K562 (cell line): Measurements from ENCODE around the gene USP5.
"Not testable (repeated sequence)": the region's sequence is repeated elsewhere in the genome, so short reads cannot be mapped to it uniquely, and the experiment has no call there.

Source experiments
- BACH1 ChIP-seq: fragments of 200-800 bp; sonication (Bioruptor generic); IDR thresholded peaks from 2 replicates; pipeline ENCODE4 v1.6.1; 2016; ENCODE audit warnings: missing genetic modification characterization, missing compliant biosample characterization
- CBFB ChIP-seq: sonication (generic); formaldehyde crosslinking; IDR thresholded peaks from 2 replicates; pipeline ENCODE4 v1.4.0; 2020; ENCODE audit warnings: mild to moderate bottlenecking, missing genetic modification reagents
- CREM ChIP-seq: IDR thresholded peaks from 2 replicates; pipeline ENCODE4 v1.6.1; 2014; ENCODE audit warnings: antibody characterized with exemption, low read depth
- CTCF ChIP-seq, 3 experiments: IDR thresholded peaks in 2 of 3; conservative IDR thresholded peaks in 1 of 3; 2 replicates each; pipeline ENCODE4 v1.5.1; 2011 to 2012; ENCODE audit warnings: low read length in 3 of 3, mild to moderate bottlenecking in 3 of 3, control low read depth in 2 of 3, improper control_type of control experiment in 1 of 3, inconsistent platforms in 1 of 3, low read depth in 1 of 3, mixed read lengths in 1 of 3, moderate library complexity in 1 of 3; ENCODE audit not compliant: insufficient read depth in 2 of 3
- EGR1 ChIP-seq: fragments of 450-650 bp; conservative IDR thresholded peaks from 2 replicates; pipeline ENCODE4 v1.6.1; 2017; ENCODE audit warnings: mild to moderate bottlenecking
- RAD21 ChIP-seq, 2 experiments: fragments of 250-450 bp in 1 of 2; fragments of 450-650 bp in 1 of 2; sonication (Bioruptor Pico) in 1 of 2; formaldehyde crosslinking in 1 of 2; IDR thresholded peaks in 1 of 2; conservative IDR thresholded peaks in 1 of 2; 2 replicates each; pipeline versions ENCODE4 v1.4.0 to v1.8.0; 2020 to 2022; ENCODE audit warnings: mild to moderate bottlenecking in 2 of 2, moderate library complexity in 1 of 2
- RCOR1 ChIP-seq, 2 experiments: IDR thresholded peaks; 2 replicates each; pipeline ENCODE4 v1.6.1; 2012; ENCODE audit warnings: low read depth in 2 of 2, low read length in 2 of 2, borderline replicate concordance in 1 of 2, improper control_type of control experiment in 1 of 2
- TAF1 ChIP-seq: IDR thresholded peaks from 2 replicates; pipeline ENCODE4 v1.6.1; 2011; ENCODE audit warnings: mild to moderate bottlenecking, low read length, moderate library complexity; ENCODE audit not compliant: insufficient read depth, control insufficient read depth, severe bottlenecking; ENCODE audit errors: extremely low read depth
- TRIM24 ChIP-seq, 2 experiments: fragments of 450-650 bp; IDR thresholded peaks; 2 replicates each; pipeline ENCODE4 v1.6.1; 2016
- ZNF3 ChIP-seq: fragments of 250-450 bp; sonication (Bioruptor Pico); IDR thresholded peaks from 2 replicates; pipeline ENCODE4 v1.5.0; 2021; ENCODE audit warnings: mild to moderate bottlenecking, moderate library complexity

DNA sequence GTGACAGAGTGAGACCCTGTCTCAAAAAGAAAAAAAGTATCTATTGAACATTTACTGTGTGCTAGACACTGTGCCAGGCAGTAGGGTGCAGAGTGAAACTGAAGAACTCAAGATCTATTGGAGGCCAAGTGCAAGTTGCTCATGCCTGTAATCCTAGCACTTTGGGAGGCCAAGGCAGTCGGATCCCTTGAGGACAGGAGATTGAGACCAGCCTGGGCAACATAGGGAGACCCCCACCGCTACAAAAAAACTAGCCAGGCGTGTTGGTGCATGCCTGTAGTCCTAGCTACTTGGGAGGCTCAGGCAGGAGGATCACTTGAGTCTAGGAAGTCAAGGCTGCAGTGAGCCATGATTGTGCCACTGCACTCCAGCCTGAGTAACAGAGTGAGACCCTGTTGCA, 40.7 kb downstream of the USP5 start:
- not testable (repeated sequence) for TF ChIP-seq TRIM24 (IDR thresholded peaks at IDR 0.05); ZNF3 (CRISPR knock-in tag); RCOR1 (IDR thresholded peaks at IDR 0.05; ENCODE audit: borderline replicate concordance in 1 of 2, low read depth in 2 of 2, low read length in 2 of 2); CTCF (IDR thresholded peaks at IDR 0.05 in 2 of 3, conservative IDR thresholded peaks at IDR 0.05 in 1 of 3; ENCODE audit: insufficient read depth in 2 of 3, low read depth in 1 of 3, low read length in 3 of 3); TAF1; EGR1; CBFB (CRISPR knock-in tag); CREM; BACH1 (tag); RAD21 (CRISPR knock-in tag; conservative IDR thresholded peaks at IDR 0.05 in 1 of 2, IDR thresholded peaks at IDR 0.05 in 1 of 2)
